AML-193 (cell line): ENCODE measurements around the gene PCSK1.

Experiments used
- DNase-seq, 2 experiments: peaks; one replicate each; lab custom pipeline; 2025; lab: John Stamatoyannopoulos, UW

Gene PCSK1

DNA sequence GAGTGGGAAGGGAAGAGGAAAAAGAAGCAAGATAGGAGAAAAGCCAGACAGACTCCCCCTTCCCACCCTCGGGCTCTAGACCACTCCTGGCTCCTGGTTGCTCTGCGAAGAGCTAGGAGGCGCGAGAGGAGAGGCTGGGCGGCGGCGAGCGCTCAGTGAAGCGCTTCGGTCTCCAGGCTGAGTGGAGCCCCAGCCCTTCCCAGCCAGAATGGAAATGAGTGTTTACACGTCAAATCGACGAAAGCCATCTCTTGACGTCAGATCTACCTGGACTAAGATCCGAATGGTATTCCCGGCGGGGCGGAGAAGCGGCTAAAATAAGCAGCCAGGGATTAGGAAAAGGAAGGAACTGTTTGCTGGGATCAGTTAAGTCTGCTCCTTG is at the start of gene PCSK1:
Gene PCSK1, minus strand, starts transcription at position 183 of the 382 bp plus-strand sequence. CDS start 206 bp downstream, outside the sequence.
- DNase-seq, result no peak

DNA sequence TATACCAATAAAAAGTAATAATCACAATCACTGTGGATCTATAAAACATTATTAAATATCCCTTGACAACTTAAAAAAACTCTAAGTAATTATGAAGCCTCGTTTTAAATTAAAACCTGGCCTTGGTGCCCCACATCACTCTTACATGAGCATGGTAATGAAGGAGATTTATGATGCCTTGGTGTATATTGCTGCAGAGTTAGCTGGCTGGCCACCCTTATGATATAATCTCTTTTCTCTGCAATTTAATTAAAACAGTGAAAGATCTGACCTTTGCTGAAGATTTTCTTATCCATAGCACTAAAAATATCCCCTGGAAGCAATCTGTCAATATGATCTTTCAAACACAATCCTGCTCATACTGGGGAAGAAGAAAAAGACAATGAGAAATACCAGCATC is 48.8 kb upstream of the PCSK1 start:
- DNase-seq, result no peak

DNA sequence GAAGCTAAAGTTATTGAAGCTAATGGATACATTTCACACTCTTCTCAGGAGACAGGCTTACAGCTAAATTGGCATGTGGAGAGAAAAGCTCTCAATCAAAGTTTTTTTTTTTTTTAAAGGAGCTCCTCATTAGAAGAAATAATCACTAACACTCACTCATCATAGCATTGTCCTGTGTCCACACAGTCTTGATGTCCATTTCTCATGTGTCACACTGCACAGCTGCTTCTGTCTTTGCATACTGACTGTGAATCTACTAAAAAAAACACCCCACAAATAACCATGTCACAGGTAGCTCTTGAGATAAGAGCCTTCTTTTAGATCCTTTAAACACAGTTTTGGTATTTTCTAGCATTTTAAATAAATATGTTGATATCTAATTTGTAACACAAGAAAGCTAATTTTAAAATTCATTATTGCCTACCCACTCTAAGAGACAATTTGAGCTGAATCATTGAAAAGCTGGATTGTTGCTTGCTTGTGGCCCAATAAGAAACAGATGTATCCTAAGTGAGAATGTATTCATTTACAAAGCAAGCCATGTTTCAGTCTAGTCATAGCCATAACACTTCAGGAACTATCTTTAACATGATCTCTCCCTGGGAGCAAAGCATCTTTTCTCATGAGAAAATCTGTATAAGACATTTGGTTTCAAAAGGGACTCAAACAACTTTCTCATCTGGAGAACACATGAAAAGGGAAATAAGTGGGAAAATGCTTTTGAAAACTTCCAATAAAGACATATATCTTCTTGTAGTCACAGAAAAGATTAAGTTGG is 48.1 kb upstream of the PCSK1 start:
- no peak for DNase-seq

DNA sequence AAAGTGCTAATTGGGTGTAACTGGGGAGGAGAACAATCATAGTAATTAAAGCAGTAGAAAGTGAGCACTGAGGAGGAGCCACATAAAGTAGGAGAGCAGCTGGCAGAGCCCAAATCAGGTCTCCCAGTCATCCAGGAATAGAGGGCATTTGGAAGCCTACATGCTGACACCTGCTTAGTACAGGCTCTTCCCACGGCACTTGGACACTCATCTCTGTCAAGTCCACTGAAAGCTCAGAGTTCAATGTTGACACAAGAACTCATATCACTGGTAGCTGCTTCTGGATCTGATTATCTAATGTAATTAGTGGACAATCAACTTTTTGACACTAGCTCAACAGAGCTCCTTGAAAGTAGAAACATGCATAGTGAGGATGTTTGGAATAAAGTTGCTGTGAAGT is 45.9 kb upstream of the PCSK1 start:
- no peak for DNase-seq

DNA sequence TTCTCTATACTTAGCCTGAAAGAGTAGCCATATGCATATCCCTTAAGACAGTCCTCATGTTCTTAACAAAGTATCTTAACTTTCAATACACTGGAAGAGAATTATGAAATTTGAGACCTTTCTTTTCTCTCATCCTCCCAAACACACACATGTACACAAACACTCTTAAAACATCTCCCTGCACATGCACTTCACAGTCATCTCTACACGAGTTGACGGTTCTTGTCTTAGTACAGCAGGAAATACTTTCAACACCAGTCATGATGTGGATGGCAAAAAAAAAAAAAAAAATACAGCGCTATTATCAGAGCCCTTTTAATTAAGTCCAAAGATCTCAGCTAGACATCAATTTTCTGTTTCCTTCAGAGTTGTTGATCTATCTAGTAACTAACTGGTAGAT is 43.6 kb upstream of the PCSK1 start:
- no peak for DNase-seq

DNA sequence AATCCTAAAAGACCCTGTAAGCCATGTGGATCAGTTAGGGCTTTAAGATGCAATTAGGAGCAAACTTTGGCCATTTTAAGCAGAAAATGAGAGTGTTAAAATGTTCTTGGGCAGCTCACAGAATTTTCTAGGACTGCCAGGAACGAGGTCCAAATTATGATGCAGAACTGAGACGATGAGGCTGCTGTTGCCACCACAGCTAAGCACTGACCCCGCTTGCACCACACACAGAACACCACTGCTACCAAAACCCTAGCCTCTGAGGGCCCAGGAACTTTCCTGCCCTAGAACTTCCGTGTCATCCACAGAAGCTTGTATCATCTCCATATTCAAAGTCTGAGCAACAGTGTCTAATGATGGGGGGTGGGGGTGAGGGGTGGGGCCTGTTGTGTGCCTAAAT is 41.0 kb upstream of the PCSK1 start:
- DNase-seq, result no peak

DNA sequence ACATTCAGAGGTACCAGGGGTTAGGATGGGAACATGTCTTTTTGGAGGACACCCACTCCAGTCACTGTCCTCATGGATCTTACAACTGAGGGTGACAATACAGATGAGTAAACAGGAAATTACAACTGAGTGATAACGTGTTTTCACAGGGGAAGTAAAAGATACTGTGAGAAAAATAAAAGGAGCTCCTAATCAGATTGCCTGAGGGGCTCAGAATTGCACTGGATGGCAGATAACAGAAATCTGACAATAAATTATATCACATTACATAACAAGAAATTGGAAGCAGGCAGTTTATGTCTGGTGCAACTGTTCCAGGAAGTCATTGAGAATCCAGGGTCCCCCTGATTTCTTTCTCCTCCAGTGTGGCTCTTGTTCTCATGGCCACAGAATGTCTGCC is 40.1 kb upstream of the PCSK1 start:
- DNase-seq, result no peak

DNA sequence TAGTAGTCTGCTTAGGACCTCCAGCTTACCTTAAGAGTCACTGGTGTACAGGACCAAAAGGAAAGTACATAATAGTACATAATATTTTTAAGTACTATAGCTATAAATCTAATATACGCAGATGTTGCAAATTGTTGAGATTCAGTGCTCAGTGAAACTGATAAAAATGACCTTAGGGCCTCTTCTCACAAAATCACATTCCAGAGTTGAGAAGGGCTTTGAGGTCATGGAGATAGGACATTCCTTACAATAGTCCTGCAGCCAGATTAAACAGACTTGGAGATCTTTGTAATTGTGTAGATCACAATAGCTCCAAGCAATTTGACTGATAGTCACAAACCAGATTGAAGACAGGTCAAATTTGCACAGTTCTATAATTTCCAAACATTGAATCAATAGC is 37.7 kb upstream of the PCSK1 start:
- no peak for DNase-seq

DNA sequence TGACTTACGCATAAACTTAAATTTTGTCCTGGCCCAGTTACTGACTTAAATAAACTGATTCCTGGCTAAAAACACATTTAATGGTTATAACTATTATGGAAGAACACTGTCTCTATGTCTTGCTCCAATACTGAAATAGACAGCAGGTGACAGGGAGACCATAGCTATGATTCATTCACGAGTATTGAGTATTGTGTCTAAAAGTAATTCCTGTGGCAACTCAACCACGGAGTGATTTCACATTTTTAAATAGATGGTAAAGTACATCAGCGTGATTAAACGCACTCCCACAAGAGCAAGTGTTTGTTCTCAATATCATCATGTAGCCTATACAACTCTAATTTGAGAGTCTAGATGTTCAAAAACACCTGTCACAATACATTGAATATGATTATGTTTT is 35.9 kb upstream of the PCSK1 start:
- DNase-seq, result no peak

DNA sequence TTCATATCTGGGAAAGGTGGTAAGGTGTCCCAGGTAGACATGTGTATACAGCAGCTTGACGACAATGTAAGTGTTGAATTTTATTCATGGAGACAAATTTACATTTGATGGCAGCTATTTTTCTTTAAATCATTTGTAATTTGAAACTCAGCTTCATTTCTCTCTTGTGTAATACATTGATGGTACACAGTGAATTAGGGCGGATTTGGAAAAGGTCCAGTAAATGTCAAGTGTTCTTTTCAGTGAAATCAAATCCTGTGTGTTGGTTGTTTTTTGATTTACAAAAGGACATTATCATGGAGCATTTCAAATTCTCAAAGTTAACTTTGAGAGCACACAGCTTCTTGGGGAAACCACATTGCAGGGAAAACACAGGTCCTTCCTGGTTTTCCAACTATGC is 30.0 kb upstream of the PCSK1 start:
- DNase-seq, result no peak

DNA sequence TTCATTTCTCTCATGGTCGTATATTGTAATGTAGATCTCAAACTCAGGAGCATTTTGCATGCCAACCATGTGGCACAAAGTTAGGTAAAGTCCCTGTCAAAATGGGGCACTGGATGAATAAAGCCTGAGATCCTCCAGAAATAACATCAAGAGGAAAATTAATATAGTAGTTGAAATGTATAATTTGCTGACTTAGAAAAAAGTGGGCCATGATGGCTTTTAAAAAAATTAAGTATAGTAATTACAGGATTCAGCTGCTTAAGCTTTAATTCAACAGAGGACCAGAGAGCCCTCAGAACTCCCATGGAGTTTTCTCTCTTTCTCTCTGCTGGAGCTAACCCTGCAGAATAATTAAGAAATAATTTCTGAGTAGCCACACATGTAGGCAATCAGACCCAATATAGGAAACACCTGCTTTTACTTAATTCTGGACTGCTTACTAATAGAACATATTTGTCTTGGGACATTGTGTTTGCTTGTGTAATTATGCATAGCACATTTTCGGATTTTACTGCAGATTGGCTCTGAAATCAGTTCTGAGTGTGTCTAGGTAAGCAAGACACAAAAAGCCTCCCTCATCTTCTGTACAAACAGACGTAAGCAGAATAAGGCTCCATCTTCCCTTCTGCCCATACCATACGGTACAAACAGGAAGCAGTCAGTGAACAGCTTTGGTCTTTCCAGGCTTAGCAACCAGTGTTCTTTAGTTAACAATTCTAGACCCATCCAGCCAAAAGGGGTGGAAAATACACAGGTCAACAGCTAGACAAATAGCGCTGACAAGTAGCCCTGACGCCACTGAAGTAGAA is 26.5 kb upstream of the PCSK1 start:
- DNase-seq, result no peak

DNA sequence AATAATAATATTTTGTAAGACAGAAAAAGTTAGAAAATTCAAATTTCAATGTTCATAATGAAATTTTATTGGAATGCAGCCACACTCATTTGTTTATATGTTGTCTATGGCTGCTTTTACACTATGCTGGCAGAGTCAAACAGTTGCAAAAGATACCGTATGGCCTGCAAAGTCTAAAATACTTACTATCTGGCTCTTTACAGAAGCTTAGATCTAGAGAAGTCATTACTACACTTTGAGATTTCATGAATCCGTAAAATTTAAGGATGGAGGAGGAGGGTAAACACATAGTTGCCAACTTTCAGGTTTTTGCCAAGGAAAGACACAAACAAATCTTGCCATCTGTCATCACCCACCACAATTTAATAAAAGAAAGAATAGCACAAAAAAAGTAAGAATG is 25.1 kb upstream of the PCSK1 start:
- DNase-seq, result no peak

DNA sequence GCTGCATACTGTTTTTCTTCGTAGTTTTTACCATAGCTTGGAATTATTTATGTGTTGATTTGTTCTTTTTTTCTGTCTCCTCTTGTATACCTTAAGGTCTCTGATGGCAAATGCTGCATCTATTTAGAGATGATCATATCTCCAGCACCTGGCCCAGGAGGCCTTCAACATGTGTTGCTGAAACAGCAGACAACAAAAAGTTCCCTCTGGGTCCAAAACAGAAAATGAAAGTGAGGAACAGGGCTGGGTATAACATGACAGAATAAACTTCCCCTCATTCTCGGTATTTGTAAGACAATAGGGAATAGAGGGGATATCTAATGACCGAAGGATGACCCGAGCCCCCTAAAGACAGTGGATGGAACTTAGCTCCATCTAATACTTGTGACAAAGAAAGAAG is 22.7 kb upstream of the PCSK1 start:
- no peak for DNase-seq

DNA sequence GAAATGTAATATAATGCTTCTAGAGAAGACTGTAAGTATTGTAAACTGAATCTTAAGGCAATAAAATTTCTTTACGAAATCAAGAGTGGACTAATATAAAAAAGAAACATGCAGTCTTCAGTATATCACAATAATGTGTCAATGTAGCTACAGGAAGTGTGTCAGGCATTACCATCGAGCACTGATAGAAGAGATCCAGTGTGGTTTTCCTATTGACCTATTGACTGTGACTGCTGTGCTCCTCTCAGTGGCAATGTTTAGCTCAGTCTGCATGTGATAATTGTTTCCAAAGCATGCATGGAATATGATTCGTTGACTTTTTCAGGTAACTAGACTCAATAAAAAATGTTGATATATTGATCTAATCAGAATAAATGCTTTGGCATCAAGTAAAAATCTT is 20.3 kb upstream of the PCSK1 start:
- no peak for DNase-seq

DNA sequence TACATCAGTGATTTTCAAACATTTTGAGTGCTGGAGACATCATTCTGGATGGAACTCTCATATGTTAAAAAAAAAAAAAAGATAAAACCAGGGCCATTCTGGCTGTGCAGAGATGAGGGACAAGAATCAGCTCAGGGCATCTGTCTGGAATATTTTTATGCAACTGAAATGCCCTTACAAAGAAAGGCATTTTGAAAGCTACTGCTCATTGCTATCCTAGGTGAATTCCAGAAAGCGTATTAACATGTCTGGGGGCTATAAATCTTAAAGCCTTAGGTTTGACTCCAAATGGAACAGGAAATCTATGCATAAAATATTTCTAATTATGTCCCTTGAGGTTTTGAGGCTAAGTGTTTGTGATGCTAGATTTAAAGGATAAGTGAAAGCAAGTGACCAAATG is 14.9 kb upstream of the PCSK1 start:
- no peak for DNase-seq

DNA sequence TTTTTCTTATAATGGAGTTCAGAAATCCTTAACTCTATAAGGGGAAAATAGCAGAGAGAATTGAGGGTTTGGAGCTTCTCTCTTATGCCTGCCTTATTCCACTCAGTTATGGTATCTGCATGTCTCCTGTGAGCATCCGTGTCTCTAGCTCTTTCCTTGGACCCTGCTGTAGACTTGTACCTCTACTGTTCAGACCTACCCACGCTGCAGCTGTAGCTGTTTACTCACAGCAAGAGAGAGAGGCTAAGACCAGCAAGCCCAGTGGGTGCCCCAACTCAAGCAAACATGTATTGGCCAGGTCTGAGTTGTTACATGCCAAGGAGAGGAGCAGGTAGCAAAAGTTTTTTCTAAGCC is 7.1 kb upstream of the PCSK1 start:
- DNase-seq, result no peak

DNA sequence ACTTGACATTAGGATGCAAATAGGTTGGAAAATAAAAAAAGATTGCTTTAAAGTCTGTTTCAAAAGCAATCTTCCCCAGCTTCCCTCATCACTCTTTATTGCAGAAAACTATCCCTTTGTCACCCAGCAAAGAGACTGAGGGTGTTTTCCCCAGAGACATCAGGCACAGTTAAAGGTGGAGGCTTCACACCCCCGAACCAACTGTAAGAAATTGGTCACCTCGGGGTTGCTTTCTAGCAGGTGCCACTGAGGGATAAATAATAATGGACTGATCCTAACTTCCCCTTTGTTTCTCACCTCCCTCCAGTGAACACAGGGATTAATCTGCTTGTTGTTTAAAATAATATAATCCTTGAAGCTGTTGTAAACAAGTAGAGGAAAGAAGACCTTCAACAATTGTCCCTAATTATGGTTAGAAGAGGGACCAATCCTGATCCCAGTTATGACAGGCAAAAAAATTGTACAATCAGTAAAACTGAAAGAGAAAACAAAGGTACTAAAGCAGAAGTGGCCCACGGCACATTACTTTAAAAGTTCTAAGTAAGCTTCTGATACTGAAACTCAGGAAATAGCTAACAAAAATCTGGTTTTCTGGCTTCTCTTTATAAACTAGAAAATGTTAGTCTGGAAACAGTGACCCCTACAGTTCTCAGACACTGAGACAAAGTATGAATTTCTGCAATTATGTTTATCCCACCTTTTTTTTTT is 6.6 kb upstream of the PCSK1 start:
- no peak for DNase-seq

DNA sequence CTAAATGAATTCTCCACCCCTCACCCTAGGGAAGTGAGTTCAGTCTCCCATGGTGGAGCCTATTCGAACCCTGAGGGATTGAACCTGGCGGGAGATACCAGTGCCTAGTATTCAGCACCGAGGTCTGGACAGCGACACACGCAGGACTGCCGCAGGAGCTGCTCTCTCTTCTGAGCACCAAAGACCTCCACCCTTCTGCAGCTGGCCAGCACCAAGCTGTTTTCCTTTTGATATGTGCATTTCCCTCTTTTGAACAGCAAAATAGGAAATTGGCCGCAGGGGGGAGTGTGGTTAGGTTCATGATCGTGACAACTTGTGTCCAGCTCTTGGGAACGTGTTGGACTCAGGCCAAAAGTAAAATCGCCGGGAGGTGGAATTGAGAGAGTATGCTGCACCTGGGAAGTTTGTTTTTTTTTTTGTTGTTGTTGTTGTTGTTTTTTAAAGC is 1.2 kb upstream of the PCSK1 start:
- DNase-seq, result peak; percentile 14 to 18

DNA sequence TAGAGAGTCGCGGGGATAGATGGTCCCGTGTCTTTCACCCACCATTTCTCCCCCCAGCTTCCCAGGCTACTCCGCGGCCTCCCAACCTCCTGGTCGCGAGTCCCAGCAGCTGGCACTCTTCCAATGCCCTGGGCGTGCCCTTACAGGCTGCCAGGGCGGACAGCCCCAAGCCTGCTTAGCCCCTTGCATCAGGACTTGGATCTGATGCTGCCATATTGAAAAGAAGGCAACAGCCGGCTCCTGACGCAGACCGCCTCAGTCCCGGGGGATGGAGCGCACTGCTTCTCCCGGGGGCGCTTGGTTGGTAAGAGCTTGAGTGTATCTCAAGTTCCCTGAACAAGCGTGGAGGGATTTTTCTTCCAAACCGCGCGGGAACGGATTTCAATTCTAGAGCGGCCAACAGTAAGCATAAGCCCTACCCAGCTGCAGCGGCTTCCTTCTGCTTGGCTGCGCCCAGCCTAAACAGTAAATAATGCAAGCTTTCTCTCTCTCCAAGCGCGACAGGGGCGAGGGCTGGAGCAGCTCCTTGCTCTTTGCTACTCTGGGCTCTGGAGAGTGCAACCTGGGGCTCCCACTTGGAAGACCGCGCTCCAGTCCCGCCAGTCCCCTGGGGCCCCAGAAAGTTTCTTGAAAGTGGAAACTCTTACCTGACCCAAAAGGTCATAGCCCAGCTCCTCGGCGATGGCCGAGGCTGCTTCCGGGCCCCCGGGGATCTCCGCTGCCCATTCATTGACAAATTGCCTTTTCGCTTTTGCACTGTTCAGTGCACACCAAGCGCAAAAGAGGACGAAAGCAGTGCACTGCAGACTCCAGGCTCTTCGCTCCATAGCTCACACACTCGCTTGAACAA is 607 bp downstream of the PCSK1 start:
- DNase-seq, result no peak

DNA sequence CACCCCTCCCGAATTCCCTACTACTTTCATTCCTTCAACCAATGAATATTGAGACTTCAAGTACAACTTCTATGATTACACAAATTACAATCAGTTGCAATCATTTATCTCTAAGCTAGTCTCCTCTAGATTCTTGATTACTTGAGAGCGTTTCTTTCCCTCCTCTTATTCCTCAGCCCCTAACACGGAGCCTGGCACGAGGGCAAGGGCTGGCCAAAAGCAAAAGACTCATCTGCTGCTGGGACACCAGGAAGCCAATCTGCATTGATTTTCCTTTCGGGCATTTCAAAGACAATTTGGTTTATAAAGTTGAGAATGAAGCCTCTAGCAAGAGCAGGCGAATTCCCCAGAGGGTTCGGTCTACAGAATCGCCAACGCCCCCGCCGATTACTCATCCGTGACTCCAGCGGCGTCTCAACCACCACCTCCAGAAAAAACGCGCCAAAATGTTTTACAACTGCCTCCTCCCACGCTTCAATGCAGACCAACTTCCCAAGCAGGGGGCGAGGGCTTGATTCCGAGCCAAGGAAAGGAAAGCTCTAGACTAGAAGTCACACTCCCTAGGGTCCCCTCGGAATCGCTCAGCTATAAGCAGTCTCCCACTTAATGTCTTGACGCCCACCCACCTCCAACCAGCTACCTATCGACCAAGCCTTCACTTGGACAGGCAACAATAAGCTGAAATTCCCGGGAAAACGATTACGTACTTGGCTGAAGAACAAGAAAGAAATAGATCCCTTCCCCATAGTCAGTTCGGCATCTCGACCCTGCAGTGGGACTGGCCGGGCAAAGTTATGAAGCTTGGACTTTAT is 1.5 kb downstream of the PCSK1 start:
- no peak for DNase-seq

DNA sequence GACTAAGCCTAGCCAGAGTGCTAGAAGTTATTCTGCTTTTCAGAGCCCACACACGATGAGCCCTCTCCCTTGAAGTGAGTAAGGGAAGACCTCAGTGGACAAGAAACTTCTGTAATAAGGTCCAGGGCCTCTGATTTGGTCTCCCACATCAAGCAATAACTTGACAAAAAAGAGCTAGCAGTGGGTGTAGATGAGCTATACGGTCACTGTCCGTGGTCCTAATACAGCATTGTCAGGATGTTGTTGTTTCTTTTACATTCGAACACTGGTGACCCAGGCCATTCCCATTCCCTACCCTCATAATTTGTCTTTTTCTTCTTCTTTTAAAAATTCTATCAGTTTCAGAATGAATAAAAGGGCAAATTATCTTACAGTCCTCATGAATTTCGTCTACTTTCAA is 5.2 kb downstream of the PCSK1 start:
- no peak for DNase-seq
